Heart left ventricle (tissue), 13 donors: Measurements from ENCODE around the gene GM2A.

Experiments used
- POLR2A ChIP-seq, 2 donors: fragments of 450-650 bp; IDR thresholded peaks; one replicate each; pipeline ENCODE4 v1.6.1; 2017; ENCODE audit warnings: antibody characterized with exemption in 2 of 2, mild to moderate bottlenecking in 2 of 2, moderate library complexity in 2 of 2
- TF ChIP-seq, protein P1 (sequence below), 12 donors: fragments of 200-600 bp; sonication (generic) in 4 of 12; IDR thresholded peaks; one replicate each; pipeline versions ENCODE4 v1.5.0 to v1.8.0; 2018 to 2022; ENCODE audit warnings: antibody characterized with exemption in 12 of 12, mild to moderate bottlenecking in 5 of 12
- donor health status: ischemic (EF 13 %, LVEDD 7.1; RV severe dilation, severe dysfunction).
- donor health status: DM: no; HTN: yes; CAD: no.
- donor health status: DM: no; HTN: no; CAD: no.
- donor health status: ischemic (EF 25% LVEDD 6.9; RV normal size, moderate dysfunction).
- donor health status: ischemic (EF 25% LVEDD 5.7; RV mildly dilated, moderate dysfunction).
- donor health status: ischemic (EF 35%, LVEDD 5.7; RV mildly dilated, moderate dysfunction).
- donor health status: nonischemic (EF 11% LVEDD 7.7; RV severe dilation, severe dysfunction).
- donor health status: DM: yes; HTN: yes; CAD: no.
- donor health status: PGD.
- donor health status: ischemic (EF 29% LVEDD 5.4; RV normal size, mild dysfunction).
- donor health status: nonischemic (EF 23%, LVEDD 6.1; RV moderate dilation, normal function).

DNA sequence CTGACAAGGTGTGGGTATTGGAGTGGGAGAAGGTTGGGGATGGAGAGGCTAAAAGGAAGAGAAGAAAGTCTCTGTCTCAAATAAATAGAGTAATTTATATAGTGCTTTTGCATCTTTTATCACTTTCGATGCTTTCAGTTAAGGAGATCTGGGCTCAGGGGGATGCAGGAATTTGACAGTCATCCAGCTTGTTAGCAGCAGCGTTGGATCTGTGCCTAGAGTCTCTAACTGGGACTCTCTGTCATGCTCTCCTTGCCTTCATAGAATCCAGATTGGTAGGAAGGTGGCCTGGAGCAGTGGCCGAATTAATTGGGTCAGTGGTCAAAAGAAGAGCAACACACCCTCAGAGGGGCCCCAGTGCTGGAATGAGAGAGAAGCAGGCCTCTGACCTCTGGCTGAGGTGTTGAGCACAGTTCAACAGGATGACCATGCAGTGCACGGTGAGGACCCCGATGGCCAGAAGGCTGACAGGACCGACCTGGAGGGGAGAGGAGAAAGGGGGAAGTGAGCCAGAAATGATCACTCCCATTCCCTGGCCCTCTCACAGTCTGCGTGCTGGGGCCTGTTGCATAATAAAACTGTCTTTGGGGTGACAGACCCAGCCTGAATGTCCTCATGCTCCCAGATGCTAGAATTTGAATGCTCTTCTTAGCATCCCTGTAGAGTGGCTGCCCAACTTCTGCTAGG lies 42.9 kb downstream of the GM2A start:
- TF ChIP-seq, protein P1, sequence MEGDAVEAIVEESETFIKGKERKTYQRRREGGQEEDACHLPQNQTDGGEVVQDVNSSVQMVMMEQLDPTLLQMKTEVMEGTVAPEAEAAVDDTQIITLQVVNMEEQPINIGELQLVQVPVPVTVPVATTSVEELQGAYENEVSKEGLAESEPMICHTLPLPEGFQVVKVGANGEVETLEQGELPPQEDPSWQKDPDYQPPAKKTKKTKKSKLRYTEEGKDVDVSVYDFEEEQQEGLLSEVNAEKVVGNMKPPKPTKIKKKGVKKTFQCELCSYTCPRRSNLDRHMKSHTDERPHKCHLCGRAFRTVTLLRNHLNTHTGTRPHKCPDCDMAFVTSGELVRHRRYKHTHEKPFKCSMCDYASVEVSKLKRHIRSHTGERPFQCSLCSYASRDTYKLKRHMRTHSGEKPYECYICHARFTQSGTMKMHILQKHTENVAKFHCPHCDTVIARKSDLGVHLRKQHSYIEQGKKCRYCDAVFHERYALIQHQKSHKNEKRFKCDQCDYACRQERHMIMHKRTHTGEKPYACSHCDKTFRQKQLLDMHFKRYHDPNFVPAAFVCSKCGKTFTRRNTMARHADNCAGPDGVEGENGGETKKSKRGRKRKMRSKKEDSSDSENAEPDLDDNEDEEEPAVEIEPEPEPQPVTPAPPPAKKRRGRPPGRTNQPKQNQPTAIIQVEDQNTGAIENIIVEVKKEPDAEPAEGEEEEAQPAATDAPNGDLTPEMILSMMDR (IDR thresholded peaks at IDR 0.05), result no peak
- no peak for TF ChIP-seq POLR2A (IDR thresholded peaks at IDR 0.05)
